HCT116 (cell line): ENCODE data around the gene ZNF512. TPM values are rescaled to one million over a fixed set of nuclear protein-coding genes. Genes with fewer than 3 reads are reported as not detected.

Experiments
- ATAC-seq: fragments of 200-7000 bp; cut with Tn5 transposase; 2 replicates; pipeline ENCODE4 v1.9.1; 2020; ENCODE audit warnings: mild to moderate bottlenecking, moderate library complexity
- BruUV-seq: library from RNA; stranded (reverse); fragments of 400-500 nt; replicated peaks from 2 replicates; lab custom pipeline; 2021; lab: Mats Ljungman, UMichigan
- CTCF ChIA-PET: fragments of 300-600 bp; sonication (Branson Sonifier 250); formaldehyde crosslinking; loops from one replicate; lab custom pipeline; 2021; ENCODE audit warnings: antibody characterized with exemption; lab: Charles Lee
- POLR2A ChIA-PET: fragments of 300-600, 350-600 bp; sonication (Branson Sonifier 250); formaldehyde crosslinking; loops from one replicate; lab custom pipeline; 2021; ENCODE audit warnings: antibody characterized with exemption; lab: Charles Lee
- RAD21 ChIA-PET, 2 experiments: fragments of 300-600 bp; sonication (Branson Sonifier 250); formaldehyde crosslinking; loops; one replicate each; lab custom pipeline; 2023; ENCODE audit warnings: low total read pairs in 2 of 2; ENCODE audit not compliant: uncharacterized antibody in 2 of 2, unreplicated experiment in 2 of 2, low non-redundant PET in 1 of 2; lab: Charles Lee
- DNase-seq: peaks from one replicate; pipeline ENCODE4 v3.0.0-alpha.2; 2010; ENCODE audit warnings: low read depth, low spot score
- H2AFZ ChIP-seq: fragments of 200-600 bp; shearing (Covaris generic), sonication (generic); 2 replicates; pipeline ENCODE4 v1.6.1; 2017; ENCODE audit warnings: low read depth, mixed run types, mixed read lengths, antibody characterized with exemption, low read length; ENCODE audit not compliant: poor library complexity, severe bottlenecking
- H3K27ac ChIP-seq: 2 replicates; pipeline ENCODE4 v1.5.1; 2012; ENCODE audit warnings: low read depth, low read length
- H3K27me3 ChIP-seq: fragments of 200-600 bp; sonication (generic); 2 replicates; pipeline ENCODE4 v1.6.1; 2016; ENCODE audit warnings: mixed run types, low read length, mixed read lengths; ENCODE audit not compliant: insufficient read depth
- H3K36me3 ChIP-seq, 2 experiments: fragments of 200-500 bp in 1 of 2; fragments of 200-600 bp in 1 of 2; sonication (Bioruptor generic) in 1 of 2; sonication (generic) in 1 of 2; 2 replicates each; pipeline versions ENCODE4 v1.5.1 to v1.6.1; 2014 to 2016; ENCODE audit warnings: low read length in 2 of 2, inconsistent platforms in 1 of 2, mixed read lengths in 1 of 2, mixed run types in 1 of 2; ENCODE audit not compliant: insufficient read depth in 2 of 2, control insufficient read depth in 1 of 2
- H3K4me1 ChIP-seq, 2 experiments: fragments of 200-600 bp in 1 of 2; sonication (generic) in 1 of 2; 2 replicates each; pipeline versions ENCODE4 v1.5.1 to v1.6.1; 2012 to 2017; ENCODE audit warnings: low read length in 2 of 2, inconsistent platforms in 1 of 2, mild to moderate bottlenecking in 1 of 2, mixed read lengths in 1 of 2, mixed run types in 1 of 2, moderate library complexity in 1 of 2; ENCODE audit not compliant: insufficient read depth in 2 of 2, control insufficient read depth in 1 of 2
- H3K4me2 ChIP-seq: fragments of 200-600 bp; sonication (generic); 2 replicates; pipeline ENCODE4 v1.6.1; 2017; ENCODE audit warnings: mixed run types, low read length, mixed read lengths
- H3K4me3 ChIP-seq, 2 experiments: fragments of 200-600 bp in 1 of 2; sonication (generic) in 1 of 2; replicated peaks in 1 of 2; 2 replicates each; pipeline ENCODE4 v1.5.1; 2011 to 2016; ENCODE audit warnings: low read length in 2 of 2, control low read depth in 1 of 2, low read depth in 1 of 2, mild to moderate bottlenecking in 1 of 2, mixed read lengths in 1 of 2, mixed run types in 1 of 2
- H3K79me2 ChIP-seq: fragments of 200-600 bp; sonication (generic); 2 replicates; pipeline ENCODE4 v1.6.1; 2017; ENCODE audit warnings: mild to moderate bottlenecking, mixed run types, low read length, moderate library complexity, mixed read lengths; ENCODE audit not compliant: insufficient read depth
- H3K9ac ChIP-seq: fragments of 200-600 bp; sonication (generic); 2 replicates; pipeline ENCODE4 v1.6.1; 2016; ENCODE audit warnings: low read length, mixed read lengths
- H3K9me2 ChIP-seq: fragments of 200-600 bp; sonication (generic), shearing (Covaris generic); 2 replicates; pipeline ENCODE4 v1.6.1; 2017; ENCODE audit warnings: mixed run types, mild to moderate bottlenecking, moderate library complexity; ENCODE audit not compliant: insufficient read depth
- H3K9me3 ChIP-seq, 2 experiments: fragments of 200-500 bp in 1 of 2; fragments of 200-600 bp in 1 of 2; sonication (Bioruptor generic) in 1 of 2; sonication (generic) in 1 of 2; 2 replicates each; pipeline ENCODE4 v1.6.1; 2014 to 2017; ENCODE audit warnings: low read length in 2 of 2, mixed read lengths in 2 of 2, inconsistent platforms in 1 of 2, low read depth in 1 of 2, mild to moderate bottlenecking in 1 of 2, mixed run types in 1 of 2, moderate library complexity in 1 of 2; ENCODE audit not compliant: control insufficient read depth in 1 of 2, insufficient read depth in 1 of 2
- H4K20me1 ChIP-seq: fragments of 200-600 bp; sonication (generic), shearing (Covaris generic); 2 replicates; pipeline ENCODE4 v1.6.1; 2017; ENCODE audit warnings: mixed run types, mild to moderate bottlenecking, moderate library complexity; ENCODE audit not compliant: insufficient read depth
- ATF3 ChIP-seq: IDR thresholded peaks from 2 replicates; pipeline ENCODE4 v1.6.1; 2012
- CBX3 ChIP-seq: IDR thresholded peaks from 2 replicates; pipeline ENCODE4 v1.6.1; 2012; ENCODE audit warnings: low read depth
- CEBPB ChIP-seq: IDR thresholded peaks from 2 replicates; pipeline ENCODE4 v1.6.1; 2012; ENCODE audit warnings: low read depth
- EGR1 ChIP-seq: IDR thresholded peaks from 2 replicates; pipeline ENCODE4 v1.6.1; 2012; ENCODE audit warnings: low read depth
- ELF1 ChIP-seq: IDR thresholded peaks from 2 replicates; pipeline ENCODE4 v1.6.1; 2012; ENCODE audit warnings: low read depth, borderline replicate concordance
- EZH2 ChIP-seq: fragments of 200-600 bp; sonication (generic); IDR thresholded peaks from 2 replicates; pipeline ENCODE4 v1.6.1; 2017; ENCODE audit warnings: antibody characterized with exemption, mixed run types
- EZH2phosphoT487 ChIP-seq: fragments of 200-600 bp; IDR thresholded peaks from 2 replicates; pipeline ENCODE4 v1.6.1; 2018; ENCODE audit warnings: antibody characterized with exemption, borderline replicate concordance
- FOSL1 ChIP-seq: IDR thresholded peaks from 2 replicates; pipeline ENCODE4 v1.6.1; 2012; ENCODE audit warnings: low read depth
- JUND ChIP-seq: IDR thresholded peaks from 2 replicates; pipeline ENCODE4 v1.6.1; 2012
- MAX ChIP-seq: IDR thresholded peaks from 2 replicates; pipeline ENCODE4 v1.6.1; 2012
- SIN3A ChIP-seq: IDR thresholded peaks from 2 replicates; pipeline ENCODE4 v1.6.1; 2012; ENCODE audit warnings: low read depth
- SRF ChIP-seq: IDR thresholded peaks from 2 replicates; pipeline ENCODE4 v1.6.1; 2012; ENCODE audit warnings: low read depth
- TCF7L2 ChIP-seq: IDR thresholded peaks from 2 replicates; pipeline ENCODE4 v1.7.0; 2011; ENCODE audit warnings: borderline replicate concordance, inconsistent platforms; ENCODE audit not compliant: insufficient read depth, insufficient read length; ENCODE audit errors: extremely low read depth
- intact Hi-C: fragments of 100-400 bp; cut with micrococcal nuclease; formaldehyde crosslinking; loops from 2 replicates; pipeline ENCODE4 v1.10.0; 2022
- total RNA-seq: library from RNA; stranded (reverse); gene quantifications from one replicate; pipeline ENCODE4 v1.2.1, GENCODE V29; 2021; ENCODE audit not compliant: unreplicated experiment

Gene ZNF512
- total RNA-seq, 1 experiment from 2014 or later = 33.0 TPM

- TF ChIP-seq EZH2phosphoT487 = no peak
- no peak for TF ChIP-seq SRF
- no peak for TF ChIP-seq EGR1
- no peak for TF ChIP-seq TCF7L2
- TF ChIP-seq ELF1 = no peak
- TF ChIP-seq CEBPB = no peak
- TF ChIP-seq EZH2 = no peak
Measured at GRCh38 chr2:27634291-27634690, 51.4 kb downstream of the ZNF512 start (continued).

- ATAC-seq (no peak), DNase-seq (no peak)
- no peak overlapping the region for H3K27ac ChIP-seq
- H4K20me1 ChIP-seq = no peaks in the 10 kb centered on the region
- ChIA-PET RAD21 (no interaction called here), POLR2A (no interaction called here), CTCF (no interaction called here)
- no peak overlapping the region for H3K4me3 ChIP-seq
- H3K4me2 ChIP-seq = no peak overlapping the region
- H3K36me3 ChIP-seq = peaks cover 46 to 59% of the 10 kb centered on the region in 2 experiments; a peak in 3 of 4 replicates
- H3K9ac ChIP-seq = no peak overlapping the region
- no peaks in the 10 kb centered on the region; the same call in none of the 2 replicates for H3K79me2 ChIP-seq
- H2AFZ ChIP-seq = no peak overlapping the region
- H3K4me1 ChIP-seq = no peaks in the 10 kb centered on the region
- no peaks in the 10 kb centered on the region for H3K9me2 ChIP-seq
- TF ChIP-seq SIN3A (no peak), JUND (no peak), CBX3 (no peak), TCF7L2 (no peak), CEBPB (no peak), FOSL1 (no peak), ATF3 (no peak), EZH2phosphoT487 (no peak), MAX (no peak), EZH2 (no peak), EGR1 (no peak)
- no peaks in the 10 kb centered on the region for H3K27me3 ChIP-seq
- BruUV-seq = no TSS peak
- intact Hi-C loops = no loop called here
- H3K9me3 ChIP-seq = no peaks in the 10 kb centered on the region
Measured at GRCh38 chr2:27636766-27637165, 53.9 kb downstream of the ZNF512 start.
